Fibroblast of lung (primary cell): Measurements from ENCODE around the gene BYSL. TPM values are rescaled to one million over a fixed set of nuclear protein-coding genes. Genes with fewer than 3 reads are reported as not detected.

ENCODE experiments used
- DNase-seq, 2 donors: peaks; one replicate each; pipeline versions ENCODE4 v3.0.0 to v3.0.0-alpha.2; 2010; ENCODE audit warnings: low read depth in 2 of 2
- H2AFZ ChIP-seq: 2 replicates; pipeline ENCODE4 v1.5.1; 2012; ENCODE audit warnings: low read length, control low read depth, inconsistent platforms
- H3K27ac ChIP-seq: 2 replicates; pipeline ENCODE4 v1.5.1; 2011; ENCODE audit warnings: low read length, control low read depth; ENCODE audit not compliant: insufficient read depth
- H3K27me3 ChIP-seq: 2 replicates; pipeline ENCODE4 v1.5.1; 2011; ENCODE audit warnings: mild to moderate bottlenecking, low read length; ENCODE audit not compliant: control insufficient read depth, insufficient read depth
- H3K36me3 ChIP-seq: 2 replicates; pipeline ENCODE4 v1.5.1; 2011; ENCODE audit warnings: low read length; ENCODE audit not compliant: control insufficient read depth, insufficient read depth
- H3K4me1 ChIP-seq: 2 replicates; pipeline ENCODE4 v1.5.1; 2011; ENCODE audit warnings: low read length; ENCODE audit not compliant: control insufficient read depth, insufficient read depth; ENCODE audit errors: extremely low read depth
- H3K4me2 ChIP-seq: 2 replicates; pipeline ENCODE4 v1.5.1; 2011; ENCODE audit warnings: low read length, control low read depth; ENCODE audit not compliant: insufficient read depth; ENCODE audit errors: extremely low read depth
- H3K4me3 ChIP-seq, 4 experiments: fragments of 200-600 bp in 1 of 4; sonication (generic) in 1 of 4; replicated peaks in 1 of 4; 2 replicates each; pipeline ENCODE4 v1.5.1; 2011 to 2016; ENCODE audit warnings: low read length in 4 of 4, low read depth in 3 of 4, mild to moderate bottlenecking in 3 of 4, control low read depth in 2 of 4, inconsistent platforms in 1 of 4, mixed read lengths in 1 of 4; ENCODE audit not compliant: insufficient read depth in 1 of 4; ENCODE audit errors: control extremely low read depth in 1 of 4
- H3K79me2 ChIP-seq: 2 replicates; pipeline ENCODE4 v1.5.1; 2012; ENCODE audit warnings: mild to moderate bottlenecking, low read length, inconsistent platforms; ENCODE audit not compliant: control insufficient read depth, insufficient read depth
- H3K9ac ChIP-seq: 2 replicates; pipeline ENCODE4 v1.5.1; 2011; ENCODE audit warnings: mild to moderate bottlenecking, low read length, control low read depth; ENCODE audit not compliant: insufficient read depth
- H3K9me3 ChIP-seq: 2 replicates; pipeline ENCODE4 v1.5.1; 2012; ENCODE audit warnings: low read depth, low read length; ENCODE audit not compliant: control insufficient read depth, insufficient read depth
- H4K20me1 ChIP-seq: 2 replicates; pipeline ENCODE4 v1.5.1; 2011; ENCODE audit warnings: low read length; ENCODE audit not compliant: control insufficient read depth, insufficient read depth; ENCODE audit errors: extremely low read depth
- EZH2 ChIP-seq: IDR thresholded peaks from 2 replicates; pipeline ENCODE4 v1.5.1; 2012; ENCODE audit warnings: low read length, control low read depth, mild to moderate bottlenecking; ENCODE audit errors: missing control alignments
- polyA plus RNA-seq, 2 donors: library from polyadenylated mRNA; depleted of rRNA in 1 of 2; stranded (reverse) in 1 of 2; unstranded in 1 of 2; fragments of >200 nt; gene quantifications; 2 replicates each; pipeline ENCODE4 v1.2.1, GENCODE V29; 2011 to 2012; ENCODE audit warnings: missing spikeins in 1 of 2
- total RNA-seq: library from RNA; depleted of rRNA; stranded (reverse); fragments of >200 nt; gene quantifications from 2 replicates; pipeline ENCODE4 v1.2.1, GENCODE V29; 2014
- TF ChIP-seq, protein P1 (sequence below), 2 donors: IDR thresholded peaks in 1 of 2; conservative IDR thresholded peaks in 1 of 2; 1 replicate in 1 of 2; 2 replicates in 1 of 2; pipeline ENCODE4 v1.5.1; 2011 to 2012; ENCODE audit warnings: low read length in 2 of 2, control low read depth in 1 of 2, inconsistent platforms in 1 of 2, low read depth in 1 of 2, mild to moderate bottlenecking in 1 of 2

Gene BYSL
- total and polyA plus RNA-seq, 2 donors (not counting 1 experiment from before 2014, with no cell fraction given) = 11.3 to 13.7 TPM

DNA sequence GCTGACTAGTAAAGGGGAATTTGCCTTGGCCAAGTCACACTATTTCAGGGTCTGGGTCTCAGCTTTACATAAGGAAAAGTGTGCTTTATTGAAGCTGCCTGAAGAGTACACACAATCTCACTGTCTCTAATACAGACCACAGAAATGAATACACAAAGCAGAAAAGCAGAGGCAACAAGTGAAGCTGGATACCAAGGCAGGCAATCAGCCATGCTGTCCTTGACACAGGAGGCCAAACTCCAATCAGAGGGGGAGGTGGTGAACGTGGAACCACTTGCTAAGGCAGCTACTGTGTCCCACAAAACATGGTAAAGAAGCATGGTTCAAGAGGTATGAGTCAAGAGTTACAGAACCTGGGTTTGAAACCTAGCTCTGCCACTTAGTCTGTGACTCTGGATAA is 42.1 kb downstream of the BYSL start:
- Histone ChIP-seq H3K36me3 (no peaks in the 10 kb centered on the region), H3K4me2 (no peak overlapping the region), H3K9ac (no peak overlapping the region), H3K27me3 (no peaks in the 10 kb centered on the region), H3K27ac (no peak overlapping the region), H2AFZ (no peak overlapping the region), H3K79me2 (no peaks in the 10 kb centered on the region), H4K20me1 (no peaks in the 10 kb centered on the region), H3K4me1 (no peaks in the 10 kb centered on the region), H3K9me3 (no peaks in the 10 kb centered on the region), H3K4me3 (no peak overlapping the region)
- TF ChIP-seq EZH2 = no peak
- TF ChIP-seq, protein P1, sequence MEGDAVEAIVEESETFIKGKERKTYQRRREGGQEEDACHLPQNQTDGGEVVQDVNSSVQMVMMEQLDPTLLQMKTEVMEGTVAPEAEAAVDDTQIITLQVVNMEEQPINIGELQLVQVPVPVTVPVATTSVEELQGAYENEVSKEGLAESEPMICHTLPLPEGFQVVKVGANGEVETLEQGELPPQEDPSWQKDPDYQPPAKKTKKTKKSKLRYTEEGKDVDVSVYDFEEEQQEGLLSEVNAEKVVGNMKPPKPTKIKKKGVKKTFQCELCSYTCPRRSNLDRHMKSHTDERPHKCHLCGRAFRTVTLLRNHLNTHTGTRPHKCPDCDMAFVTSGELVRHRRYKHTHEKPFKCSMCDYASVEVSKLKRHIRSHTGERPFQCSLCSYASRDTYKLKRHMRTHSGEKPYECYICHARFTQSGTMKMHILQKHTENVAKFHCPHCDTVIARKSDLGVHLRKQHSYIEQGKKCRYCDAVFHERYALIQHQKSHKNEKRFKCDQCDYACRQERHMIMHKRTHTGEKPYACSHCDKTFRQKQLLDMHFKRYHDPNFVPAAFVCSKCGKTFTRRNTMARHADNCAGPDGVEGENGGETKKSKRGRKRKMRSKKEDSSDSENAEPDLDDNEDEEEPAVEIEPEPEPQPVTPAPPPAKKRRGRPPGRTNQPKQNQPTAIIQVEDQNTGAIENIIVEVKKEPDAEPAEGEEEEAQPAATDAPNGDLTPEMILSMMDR (conservative IDR thresholded peaks at IDR 0.05 in 1 of 2, IDR thresholded peaks at IDR 0.05 in 1 of 2; ENCODE audit: low read depth in 1 of 2, low read length in 2 of 2) = no peak
- DNase-seq = no peak

DNA sequence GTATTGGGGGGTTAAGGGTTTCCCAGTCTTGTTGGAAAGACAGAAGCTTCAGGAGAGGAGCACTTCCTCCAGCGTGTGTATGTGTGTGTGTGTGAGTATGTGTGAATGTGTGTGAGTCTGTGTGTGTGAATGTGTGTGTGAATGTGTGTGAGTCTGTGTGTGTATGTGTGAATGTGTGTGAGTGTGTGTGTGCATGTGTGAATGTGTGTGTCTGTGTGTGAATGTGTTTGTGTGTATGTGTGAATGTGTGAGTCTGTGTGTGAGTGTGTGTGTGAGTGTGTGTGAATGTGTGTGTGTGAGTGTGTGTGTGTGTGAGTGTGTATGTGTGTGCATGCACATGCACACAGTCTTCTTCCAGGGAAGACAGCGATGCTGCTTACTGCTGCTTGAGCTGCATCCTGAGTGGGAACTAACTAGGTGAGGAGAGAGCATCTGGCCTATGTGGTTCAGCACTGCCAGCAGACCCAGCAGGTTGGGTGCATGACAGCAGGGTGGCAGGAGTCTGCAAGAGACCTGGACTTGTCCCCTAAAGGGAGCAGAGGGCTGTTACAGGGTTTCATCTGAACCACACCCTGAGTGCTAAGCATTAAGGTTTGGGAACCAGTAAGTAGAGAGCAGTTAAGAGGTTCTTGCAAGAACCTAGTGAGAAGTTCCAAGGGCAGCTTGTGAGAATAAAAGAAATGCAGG is 43.0 kb downstream of the BYSL start:
- Histone ChIP-seq H3K4me2 (no peak overlapping the region), H2AFZ (no peak overlapping the region), H3K79me2 (no peaks in the 10 kb centered on the region), H3K36me3 (no peaks in the 10 kb centered on the region), H3K4me3 (no peak overlapping the region), H3K27ac (no peak overlapping the region), H3K9ac (no peak overlapping the region), H4K20me1 (no peaks in the 10 kb centered on the region), H3K9me3 (no peaks in the 10 kb centered on the region), H3K27me3 (no peaks in the 10 kb centered on the region), H3K4me1 (no peaks in the 10 kb centered on the region)
- DNase-seq = no peak
- no peak for TF ChIP-seq EZH2
- TF ChIP-seq, protein P1 (conservative IDR thresholded peaks at IDR 0.05 in 1 of 2, IDR thresholded peaks at IDR 0.05 in 1 of 2; ENCODE audit: low read depth in 1 of 2, low read length in 2 of 2) = no peak

DNA sequence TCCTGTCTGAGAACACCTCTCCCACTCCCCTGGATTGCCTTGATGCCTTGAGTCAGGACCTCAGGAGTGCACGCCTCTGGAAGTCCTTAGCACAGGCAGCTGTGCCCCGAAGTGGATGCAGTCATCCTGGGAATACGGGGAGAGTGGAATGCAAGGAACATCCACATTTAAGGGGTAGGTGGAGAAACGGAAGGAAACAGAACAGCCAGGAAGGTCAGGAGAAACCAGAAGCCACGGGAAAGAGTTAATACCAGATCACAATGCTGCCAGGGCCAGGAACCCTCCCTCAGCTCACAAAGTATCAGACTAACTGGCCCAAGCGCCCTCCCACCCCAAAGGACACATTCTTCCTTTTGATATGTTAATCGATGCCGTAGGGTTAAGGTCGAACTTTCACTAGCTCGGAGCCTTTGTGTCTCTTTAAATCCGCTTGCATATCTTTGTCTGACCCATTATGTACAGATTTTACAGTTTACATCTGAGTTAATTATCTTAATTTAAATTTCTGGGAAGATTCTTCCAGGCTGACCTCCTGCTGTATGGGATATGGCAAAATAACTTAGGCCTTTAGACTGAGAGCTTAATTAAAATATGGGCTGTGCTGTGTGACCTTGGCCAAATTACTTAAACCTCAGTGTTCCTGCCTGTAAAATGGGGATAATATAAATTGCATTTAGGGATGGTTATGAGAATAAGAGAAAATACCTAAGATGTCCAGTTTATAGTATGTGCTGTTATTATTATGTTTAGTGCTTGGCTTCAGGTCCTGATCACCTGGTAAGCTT is 44.3 kb downstream of the BYSL start:
- TF ChIP-seq, protein P1 (conservative IDR thresholded peaks at IDR 0.05 in 1 of 2, IDR thresholded peaks at IDR 0.05 in 1 of 2; ENCODE audit: low read depth in 1 of 2, low read length in 2 of 2) = no peak
- TF ChIP-seq EZH2 = no peak
- Histone ChIP-seq H3K79me2 (no peaks in the 10 kb centered on the region), H2AFZ (no peak overlapping the region), H3K36me3 (no peaks in the 10 kb centered on the region), H3K9me3 (no peaks in the 10 kb centered on the region), H3K4me1 (no peaks in the 10 kb centered on the region), H3K27me3 (no peaks in the 10 kb centered on the region), H3K27ac (no peak overlapping the region), H4K20me1 (no peaks in the 10 kb centered on the region), H3K4me2 (no peak overlapping the region), H3K4me3 (no peak overlapping the region), H3K9ac (no peak overlapping the region)
- DNase-seq = peak in 1 of 2 donors; percentile 35
